ENCODE data around the gene CEMP1.
A peak's percentile ranks its signal among the peaks of the same experiment; 100 is the strongest.

The CEMP1 gene

GRCh38 chr16:2518823-2519710, 12.1 kb downstream of the CEMP1 start:
- DNase-seq, result no peak

GRCh38 chr16:2517954-2518605, 13.1 kb downstream of the CEMP1 start:
- DNase-seq, result no peak

GRCh38 chr16:2516391-2517240, 14.6 kb downstream of the CEMP1 start:
- DNase-seq, result peak; percentile 46

- DNase-seq, result no peak
Measured at GRCh38 chr16:2515180-2515851, 15.9 kb downstream of the CEMP1 start.

GRCh38 chr16:2514333-2515179, 16.7 kb downstream of the CEMP1 start:
- peak; percentile 53 for DNase-seq

- DNase-seq, result peak; percentile 94
Measured at GRCh38 chr16:2513405-2514332, 17.5 kb downstream of the CEMP1 start, which contains the start of gene ATP6V0C. Gene ATP6V0C, plus strand, starts transcription at chr16:2513952. Its CDS starts 152 bp downstream, at chr16:2514104.

GRCh38 chr16:2512735-2513404, 18.3 kb downstream of the CEMP1 start:
- DNase-seq, result peak; percentile 36

GRCh38 chr16:2511996-2512734, 19.0 kb downstream of the CEMP1 start:
- DNase-seq, result no peak

GRCh38 chr16:2511128-2511800, 19.9 kb downstream of the CEMP1 start:
- no peak for DNase-seq

GRCh38 chr16:2508722-2509400, 22.3 kb downstream of the CEMP1 start:
- DNase-seq, result no peak

GRCh38 chr16:2507665-2508064, 23.5 kb downstream of the CEMP1 start:
- DNase-seq, result peak; percentile 60

- peak; percentile 70 for DNase-seq
Measured at GRCh38 chr16:2507052-2507659, 24.1 kb downstream of the CEMP1 start.

GRCh38 chr16:2505695-2506094, 25.5 kb downstream of the CEMP1 start:
- no peak for DNase-seq

GRCh38 chr16:2501946-2502895, 29.0 kb downstream of the CEMP1 start:
- DNase-seq, result no peak

GRCh38 chr16:2500918-2501750, 30.1 kb downstream of the CEMP1 start:
- peak; percentile 76 for DNase-seq

Data from CD4-positive, alpha-beta T cell treated with Interleukin-15 for 1 hour (primary cell).